ENCODE measurements around the gene FZD10. TPM values are rescaled to one million over a fixed set of nuclear protein-coding genes. Genes with fewer than 3 reads are reported as not detected.

FZD10 gene
- total RNA-seq, 1 experiment from 2014 or later: not detected

DNA sequence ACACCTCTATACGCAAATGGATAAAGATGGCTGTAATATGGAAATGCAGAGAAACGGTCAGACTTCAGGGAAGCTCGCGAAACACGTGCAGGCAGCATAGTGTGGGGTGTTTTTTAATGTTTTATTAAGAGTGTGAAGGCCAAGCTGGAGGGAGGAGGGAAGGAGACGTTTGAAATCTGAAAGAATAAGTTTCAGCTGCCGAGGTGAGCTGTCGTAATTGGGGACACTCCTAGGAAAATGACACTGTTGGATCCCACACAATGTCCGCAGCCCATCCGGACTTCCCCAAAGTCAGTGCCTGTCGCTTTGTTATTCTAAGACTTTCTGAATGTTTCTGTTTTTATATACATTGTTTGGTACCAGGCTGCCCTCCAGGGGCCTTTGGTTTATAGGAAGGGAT is 8.3 kb downstream of the FZD10 start:
- no peak for DNase-seq
- CTCF ChIA-PET: no interaction called here
- Histone ChIP-seq H3F3A (ENCODE audit: insufficient read depth, low read depth) (no peaks in the 10 kb centered on the region), H3K27ac (no peak overlapping the region), H3K9me2 (ENCODE audit: insufficient read depth) (no peaks in the 10 kb centered on the region), H3K36me3 (ENCODE audit: low read depth) (no peaks in the 10 kb centered on the region), H4K20me1 (ENCODE audit: insufficient read depth) (no peaks in the 10 kb centered on the region), H3K79me2 (ENCODE audit: low read depth) (no peaks in the 10 kb centered on the region), H3K4me2 (no peak overlapping the region), H2AFZ (no peak overlapping the region), H3K9me3 (ENCODE audit: insufficient read depth, low read depth) (no peaks in the 10 kb centered on the region), H3K27me3 (ENCODE audit: insufficient read depth, low read depth) (peaks cover 17% of the 10 kb centered on the region; the same call in 1 of the 2 replicates), H3K4me1 (replicated peaks; ENCODE audit: insufficient read depth) (no peaks in the 10 kb centered on the region), H3K4me3 (no peak overlapping the region)
- intact Hi-C loops (cut with micrococcal nuclease; ENCODE audit: unreplicated experiment): no loop called here
- POLR2A ChIA-PET (ENCODE audit: unreplicated experiment): no interaction called here
- TF ChIP-seq, protein P1, sequence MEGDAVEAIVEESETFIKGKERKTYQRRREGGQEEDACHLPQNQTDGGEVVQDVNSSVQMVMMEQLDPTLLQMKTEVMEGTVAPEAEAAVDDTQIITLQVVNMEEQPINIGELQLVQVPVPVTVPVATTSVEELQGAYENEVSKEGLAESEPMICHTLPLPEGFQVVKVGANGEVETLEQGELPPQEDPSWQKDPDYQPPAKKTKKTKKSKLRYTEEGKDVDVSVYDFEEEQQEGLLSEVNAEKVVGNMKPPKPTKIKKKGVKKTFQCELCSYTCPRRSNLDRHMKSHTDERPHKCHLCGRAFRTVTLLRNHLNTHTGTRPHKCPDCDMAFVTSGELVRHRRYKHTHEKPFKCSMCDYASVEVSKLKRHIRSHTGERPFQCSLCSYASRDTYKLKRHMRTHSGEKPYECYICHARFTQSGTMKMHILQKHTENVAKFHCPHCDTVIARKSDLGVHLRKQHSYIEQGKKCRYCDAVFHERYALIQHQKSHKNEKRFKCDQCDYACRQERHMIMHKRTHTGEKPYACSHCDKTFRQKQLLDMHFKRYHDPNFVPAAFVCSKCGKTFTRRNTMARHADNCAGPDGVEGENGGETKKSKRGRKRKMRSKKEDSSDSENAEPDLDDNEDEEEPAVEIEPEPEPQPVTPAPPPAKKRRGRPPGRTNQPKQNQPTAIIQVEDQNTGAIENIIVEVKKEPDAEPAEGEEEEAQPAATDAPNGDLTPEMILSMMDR (conservative IDR thresholded peaks at IDR 0.05): no peak
- TF ChIP-seq EZH2 (IDR thresholded peaks at IDR 0.05; ENCODE audit: low read depth): no peak
- no TSS peak for BruUV-seq (replicated peaks)

DNA sequence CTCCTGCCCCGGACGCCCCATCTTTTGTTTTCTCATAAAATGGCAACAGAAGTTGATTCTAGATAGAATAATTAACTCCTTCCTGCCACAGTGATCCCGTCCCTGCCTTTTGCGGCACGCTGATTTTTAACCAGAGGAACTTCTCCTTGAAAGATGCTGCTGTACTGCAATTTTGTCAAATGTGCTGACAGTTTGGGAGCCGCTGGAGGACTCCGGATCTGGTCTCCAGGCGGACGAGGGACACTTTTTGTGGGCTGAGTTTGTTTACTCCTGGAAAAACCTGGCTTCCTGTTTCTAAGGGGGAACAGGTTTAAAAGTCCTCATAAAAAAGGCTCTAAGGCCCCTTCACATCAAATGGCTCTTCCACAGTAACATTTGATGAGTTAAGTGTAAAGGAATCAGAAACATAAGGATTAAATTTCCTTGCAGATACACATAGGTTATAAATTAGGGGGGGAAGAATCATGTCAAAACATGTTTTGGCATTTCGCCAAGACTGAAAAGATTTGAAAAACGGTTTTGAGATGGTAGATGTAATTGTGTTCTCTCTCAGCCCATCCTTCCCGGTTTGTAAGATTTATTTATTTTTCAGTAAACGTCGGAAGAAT is 15.5 kb downstream of the FZD10 start:
- intact Hi-C loops (cut with micrococcal nuclease; ENCODE audit: unreplicated experiment): no loop called here
- Histone ChIP-seq H3K4me2 (no peak overlapping the region), H3K9me3 (ENCODE audit: insufficient read depth, low read depth) (no peaks in the 10 kb centered on the region), H3K4me1 (replicated peaks; ENCODE audit: insufficient read depth) (no peaks in the 10 kb centered on the region), H3K79me2 (ENCODE audit: low read depth) (no peaks in the 10 kb centered on the region), H3K9me2 (ENCODE audit: insufficient read depth) (no peaks in the 10 kb centered on the region), H3K4me3 (no peak overlapping the region), H4K20me1 (ENCODE audit: insufficient read depth) (no peaks in the 10 kb centered on the region), H3K27me3 (ENCODE audit: insufficient read depth, low read depth) (peaks cover 38% of the 10 kb centered on the region; the same call in 1 of the 2 replicates), H2AFZ (no peak overlapping the region), H3F3A (ENCODE audit: insufficient read depth, low read depth) (no peaks in the 10 kb centered on the region), H3K36me3 (ENCODE audit: low read depth) (no peaks in the 10 kb centered on the region), H3K27ac (no peak overlapping the region)
- TF ChIP-seq, protein P1 (conservative IDR thresholded peaks at IDR 0.05): no peak
- no peak for TF ChIP-seq EZH2 (IDR thresholded peaks at IDR 0.05; ENCODE audit: low read depth)
- no peak for DNase-seq
- POLR2A ChIA-PET (ENCODE audit: unreplicated experiment): no interaction called here
- BruUV-seq (replicated peaks): no TSS peak
- CTCF ChIA-PET: no interaction called here

DNA sequence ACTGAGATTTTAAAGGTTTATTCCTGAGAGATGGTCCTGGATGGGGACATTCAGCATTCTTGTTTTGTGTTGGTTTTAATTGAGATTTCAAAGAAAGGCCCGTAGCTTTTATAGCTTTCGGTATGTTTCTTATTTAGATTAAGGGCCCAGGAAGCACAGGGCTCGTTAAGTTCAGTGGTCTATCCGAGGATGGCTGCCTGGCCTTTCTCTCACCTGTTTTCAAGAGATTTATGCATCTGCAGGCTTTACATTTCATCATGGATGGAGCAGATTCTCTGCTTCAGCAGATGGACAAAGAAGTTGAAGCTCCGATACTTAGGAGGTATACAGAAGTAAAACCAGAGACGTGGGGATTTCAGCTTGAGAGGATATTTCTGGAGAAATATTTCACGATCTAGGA is 16.0 kb downstream of the FZD10 start:
- H3K36me3 ChIP-seq (ENCODE audit: low read depth): no peaks in the 10 kb centered on the region
- TF ChIP-seq, protein P1 (conservative IDR thresholded peaks at IDR 0.05): no peak
- TF ChIP-seq EZH2 (IDR thresholded peaks at IDR 0.05; ENCODE audit: low read depth): no peak
- H3K79me2 ChIP-seq (ENCODE audit: low read depth): no peaks in the 10 kb centered on the region
- intact Hi-C loops (cut with micrococcal nuclease; ENCODE audit: unreplicated experiment): no loop called here
- no peak for DNase-seq
- no peaks in the 10 kb centered on the region for H4K20me1 ChIP-seq (ENCODE audit: insufficient read depth)
- ChIA-PET POLR2A (ENCODE audit: unreplicated experiment) (no interaction called here), CTCF (no interaction called here)
- peaks cover 38% of the 10 kb centered on the region; the same call in 1 of the 2 replicates for H3K27me3 ChIP-seq (ENCODE audit: insufficient read depth, low read depth)
- no peaks in the 10 kb centered on the region for H3F3A ChIP-seq (ENCODE audit: insufficient read depth, low read depth)
- no peak overlapping the region for H2AFZ ChIP-seq
- H3K4me3 ChIP-seq: no peak overlapping the region
- no peak overlapping the region for H3K4me2 ChIP-seq
- BruUV-seq (replicated peaks): no TSS peak
- no peaks in the 10 kb centered on the region for H3K4me1 ChIP-seq (replicated peaks; ENCODE audit: insufficient read depth)
- no peak overlapping the region for H3K27ac ChIP-seq
- no peaks in the 10 kb centered on the region for H3K9me2 ChIP-seq (ENCODE audit: insufficient read depth)
- H3K9me3 ChIP-seq (ENCODE audit: insufficient read depth, low read depth): no peaks in the 10 kb centered on the region
